Stromal cell of bone marrow (primary cell): ENCODE measurements around the gene KDM5A.
"Not testable (repeated sequence)": the region's sequence is repeated elsewhere in the genome, so short reads cannot be mapped to it uniquely, and the experiment has no call there.

ENCODE experiments used
- DNase-seq: peaks from one replicate; pipeline ENCODE4 v3.0.0-alpha.2; 2012; ENCODE audit warnings: low read depth

Gene KDM5A

DNA sequence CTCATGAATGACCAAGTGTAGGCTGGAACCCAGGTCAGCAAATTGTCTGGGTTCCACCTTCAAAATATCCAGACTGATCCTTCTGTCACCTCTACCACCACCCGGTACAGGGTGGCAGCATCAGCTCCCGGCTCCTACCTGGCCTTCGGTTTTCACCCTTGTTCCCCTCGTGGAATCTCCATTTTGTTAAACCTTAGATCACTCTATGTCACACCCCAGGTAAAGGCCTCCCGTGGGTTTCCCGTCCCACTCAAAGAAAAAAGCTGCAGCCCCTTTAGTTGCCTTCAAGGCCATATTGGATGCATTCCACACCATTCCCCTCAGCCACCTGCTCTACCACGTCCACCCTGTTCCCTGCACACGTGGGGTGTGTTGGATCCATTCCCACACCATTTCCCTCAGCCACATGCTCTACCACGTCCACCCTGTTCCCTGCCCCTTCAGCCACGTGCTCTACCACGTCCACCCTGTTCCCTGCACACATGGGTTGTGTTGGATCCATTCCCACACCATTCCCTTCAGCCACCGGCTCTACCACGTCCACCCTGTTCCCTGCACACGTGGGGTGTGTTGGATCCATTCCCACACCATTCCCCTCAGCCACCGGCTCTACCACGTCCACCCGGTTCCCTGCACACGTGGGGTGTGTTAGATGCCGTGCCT lies 150.3 kb downstream of the KDM5A start:
- no peak for DNase-seq

DNA sequence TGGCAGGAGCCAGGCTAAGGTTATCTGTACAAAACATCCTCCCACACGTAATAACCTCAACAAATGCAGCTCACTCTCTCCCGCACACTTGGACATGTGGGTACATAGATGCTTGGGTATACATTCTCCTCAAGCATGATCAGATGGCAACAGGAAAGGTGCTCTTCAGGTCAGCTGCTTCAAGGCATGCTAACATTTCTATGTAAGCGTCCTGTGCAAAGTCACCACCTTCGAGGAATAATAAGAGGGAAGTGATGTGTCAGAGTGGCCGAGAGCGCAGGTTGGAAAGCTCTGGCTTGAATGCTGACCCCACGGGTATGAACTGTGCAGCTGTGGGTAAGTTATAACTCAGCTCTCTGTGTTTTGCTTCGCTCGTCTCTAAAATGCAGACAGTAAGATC lies 151.0 kb downstream of the KDM5A start:
- DNase-seq = no peak

DNA sequence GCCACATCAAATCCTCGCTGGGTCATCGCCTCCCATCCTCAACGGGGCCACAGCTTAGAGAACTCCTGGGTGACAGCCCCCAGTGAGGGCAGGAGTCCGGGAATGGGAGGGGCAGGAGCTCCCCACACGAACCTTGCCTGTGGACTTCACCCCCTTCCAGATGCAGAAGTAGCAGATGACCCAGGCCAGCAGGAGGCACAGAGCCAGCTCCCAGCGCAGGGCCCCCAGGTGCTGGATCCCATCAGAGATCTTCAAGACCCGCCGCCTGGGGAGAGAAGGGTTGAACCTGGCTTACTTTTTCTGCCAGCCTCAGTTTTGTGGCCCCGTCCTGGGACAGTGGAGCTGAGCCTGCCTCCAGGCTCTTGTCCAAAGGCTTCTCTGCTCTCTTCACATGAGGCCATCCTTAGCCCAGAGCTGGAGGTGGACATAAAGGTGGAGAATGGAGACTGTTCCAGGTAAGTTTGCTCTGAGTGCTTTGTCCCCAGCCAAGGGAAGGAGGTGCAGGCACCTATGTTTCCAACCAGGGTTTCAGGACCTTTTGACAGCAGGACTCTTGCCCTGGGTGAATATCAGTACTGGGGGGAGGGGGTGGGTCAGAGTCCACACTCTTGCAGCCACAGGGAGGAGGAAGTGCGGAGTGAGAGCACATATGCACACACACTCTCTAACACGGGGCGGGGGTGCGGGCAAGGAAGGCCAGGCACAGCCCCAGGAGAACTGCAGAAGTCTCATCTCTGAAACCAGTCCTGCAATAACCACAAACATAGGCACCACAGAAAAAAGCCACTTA lies 151.9 kb downstream of the KDM5A start:
- DNase-seq = no peak

DNA sequence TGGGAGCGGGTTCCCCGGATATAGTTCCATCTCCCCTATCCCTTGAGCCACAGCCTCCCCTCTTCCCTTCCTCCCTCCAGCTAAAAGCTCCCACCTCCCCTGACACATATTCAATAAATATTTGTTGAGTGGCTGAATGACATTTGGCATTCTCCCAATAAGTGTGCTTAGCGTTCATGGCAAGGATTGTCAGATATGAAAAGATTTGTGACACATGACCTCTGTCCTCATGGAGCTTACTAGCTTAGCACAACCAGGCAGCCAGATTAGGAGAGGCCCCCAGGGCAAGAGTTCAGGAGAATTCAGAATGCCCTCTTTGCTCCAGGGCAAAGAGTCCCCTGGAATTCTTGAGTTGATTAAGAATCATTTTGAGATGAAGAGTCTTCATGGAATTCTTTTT lies 152.7 kb downstream of the KDM5A start:
- no peak for DNase-seq

DNA sequence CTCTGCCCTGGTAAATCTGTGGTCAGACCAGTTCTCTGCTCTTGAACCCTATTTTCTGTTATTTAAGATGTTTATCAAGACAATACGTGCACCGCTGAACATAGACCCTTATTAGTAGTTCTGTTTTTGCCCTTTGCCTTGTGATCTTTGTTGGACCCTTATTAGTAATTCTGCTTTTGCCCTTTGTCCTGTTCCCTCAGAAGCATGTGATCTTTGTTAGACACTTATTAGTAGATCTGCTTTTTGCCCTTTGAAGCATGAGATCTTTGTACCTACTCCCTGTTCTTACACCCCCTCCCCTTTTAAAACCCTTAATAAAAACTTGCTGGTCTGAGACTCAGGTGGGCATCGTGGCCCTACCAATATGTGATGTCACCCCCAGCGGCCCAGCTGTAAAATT lies 153.2 kb downstream of the KDM5A start:
- not testable (repeated sequence) for DNase-seq

DNA sequence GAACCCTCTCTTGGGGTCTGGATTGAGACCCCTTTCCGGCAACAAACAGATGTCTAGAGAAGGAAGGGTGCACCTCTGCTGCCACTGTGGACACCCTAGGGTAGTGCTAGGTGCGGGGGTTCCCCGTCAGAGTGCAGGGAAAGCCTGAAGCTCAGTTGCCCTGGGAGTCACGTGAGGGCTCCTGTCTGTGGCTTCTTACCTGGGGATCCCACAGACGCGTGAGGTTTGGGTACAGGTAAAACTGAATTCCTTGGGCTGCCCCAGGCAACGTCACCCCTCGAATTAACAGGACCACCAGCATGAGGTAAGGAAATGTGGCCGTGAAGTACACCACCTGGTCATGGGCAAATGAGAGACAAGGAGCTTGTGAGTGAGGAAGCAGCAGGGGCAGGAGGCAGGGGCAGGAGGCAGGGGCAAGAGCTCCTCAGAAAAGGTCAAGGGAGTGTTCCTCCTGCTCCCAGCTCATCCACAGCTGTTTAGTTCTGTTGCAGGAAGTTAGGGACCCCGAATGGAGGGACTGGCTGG lies 154.2 kb downstream of the KDM5A start:
- no peak for DNase-seq

DNA sequence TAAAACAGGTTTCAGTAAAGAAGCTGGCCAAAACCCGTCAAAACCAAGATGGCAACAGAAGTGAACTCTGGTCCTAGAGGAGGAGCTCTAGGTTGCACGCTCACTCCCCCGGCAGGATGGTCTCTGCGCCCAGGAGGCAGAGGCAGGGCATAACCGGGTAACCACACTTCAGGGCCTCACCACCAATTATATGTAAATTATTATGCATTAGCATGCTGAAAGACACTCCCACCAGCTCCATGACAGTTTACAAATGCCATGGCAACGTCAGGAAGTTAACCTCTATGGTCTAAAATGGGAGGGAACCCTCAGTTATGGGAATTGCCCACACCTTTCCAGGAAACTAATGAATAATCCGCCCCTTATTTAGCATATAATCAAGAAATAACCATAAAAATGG lies 155.1 kb downstream of the KDM5A start:
- no peak for DNase-seq

DNA sequence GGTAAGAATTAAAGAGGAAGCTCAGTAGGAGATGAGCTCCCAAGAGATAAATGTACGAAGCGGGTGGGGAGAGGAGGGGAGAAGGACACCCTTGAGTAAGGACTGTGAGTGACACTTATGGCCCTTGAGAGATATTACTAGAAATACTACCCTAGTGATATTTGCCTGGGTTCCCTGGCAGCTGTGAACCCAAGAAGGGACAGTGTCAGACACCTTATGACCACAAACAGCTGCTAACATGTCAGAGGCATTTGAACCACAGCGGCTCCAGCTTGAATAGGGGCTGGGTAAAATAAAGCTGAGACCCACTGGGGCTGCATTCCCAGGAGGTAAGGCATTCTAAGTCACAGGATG lies 155.5 kb downstream of the KDM5A start:
- no peak for DNase-seq

DNA sequence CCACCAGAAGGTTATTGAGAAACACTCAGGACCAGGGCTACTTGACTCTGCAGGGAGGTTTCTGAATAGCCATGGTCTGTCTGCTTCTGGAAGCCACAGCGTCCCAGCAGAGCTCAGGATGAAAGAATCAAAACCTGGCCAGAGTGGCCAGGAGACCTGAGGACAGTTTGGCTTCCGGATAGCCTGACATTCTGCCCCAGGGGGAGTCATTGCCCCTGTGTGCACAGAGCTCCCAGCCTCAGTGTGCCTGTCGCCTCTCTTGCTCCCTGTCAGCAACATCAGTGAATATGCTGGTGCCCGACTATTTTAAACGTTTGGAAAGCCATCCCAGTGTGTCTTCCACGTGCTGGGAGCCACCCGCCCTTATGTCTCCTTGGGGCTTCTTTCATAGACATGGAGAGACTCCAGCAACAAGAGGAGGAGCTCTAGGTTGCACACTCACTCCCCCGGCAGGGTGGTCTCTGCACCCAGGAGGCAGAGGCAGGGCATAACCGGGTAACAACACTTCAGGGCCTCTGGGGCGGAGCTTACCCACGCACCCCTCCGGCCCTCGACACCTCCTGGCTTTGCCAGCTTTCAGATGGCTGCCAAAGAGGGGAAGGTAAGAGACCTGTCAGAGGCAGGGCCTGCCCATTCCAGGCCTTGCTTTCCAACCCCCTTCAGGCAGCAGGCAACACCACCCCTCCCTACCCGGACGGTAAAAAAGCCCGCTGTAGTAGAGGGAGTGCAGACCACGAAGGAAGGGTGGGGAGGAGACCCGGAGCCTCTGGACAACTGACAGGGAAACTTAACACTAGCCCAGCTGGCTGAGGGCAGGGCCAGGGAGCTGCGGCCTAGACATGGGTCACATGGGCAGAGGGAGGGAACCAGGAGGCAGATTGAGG lies 156.1 kb downstream of the KDM5A start:
- no peak for DNase-seq

DNA sequence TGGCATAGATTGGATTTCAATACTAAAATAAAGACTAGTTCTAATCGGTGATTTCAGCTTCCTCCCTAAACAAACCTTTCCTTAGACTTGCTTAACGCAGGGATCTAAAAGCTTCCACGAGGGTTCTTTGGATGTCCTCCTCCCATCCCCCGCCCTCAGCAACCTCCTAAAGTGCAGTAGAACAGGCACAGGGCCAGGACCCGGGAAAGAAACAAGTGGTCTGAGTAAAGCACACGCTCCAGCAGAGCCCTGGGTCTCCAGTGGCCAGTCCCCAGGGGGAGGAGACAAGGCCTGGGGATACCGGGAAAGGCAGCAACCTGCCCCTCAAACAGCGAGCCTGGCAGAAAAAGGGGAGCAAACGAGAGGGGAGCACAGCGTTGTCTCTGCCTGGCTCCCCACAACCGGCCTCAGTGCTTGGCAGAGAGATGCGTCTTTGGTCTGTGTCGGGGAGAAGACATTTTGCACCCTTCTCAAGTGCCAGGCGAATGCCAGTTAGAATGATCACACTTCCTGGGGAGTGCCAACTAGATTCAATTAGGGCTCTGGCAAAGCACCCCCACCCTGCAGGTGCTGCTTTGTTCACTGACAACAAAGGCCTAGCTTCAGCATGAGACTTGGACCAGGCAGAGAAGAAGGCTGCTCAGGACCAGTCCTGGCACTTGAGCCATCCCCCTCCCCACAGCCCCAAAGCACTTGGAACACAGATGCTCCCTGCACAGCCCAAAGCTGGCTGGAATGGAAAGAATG lies 158.0 kb downstream of the KDM5A start:
- DNase-seq = no peak
